H1 (cell line): Measurements from ENCODE around the gene HDAC10. TPM values are rescaled to one million over a fixed set of nuclear protein-coding genes. Genes with fewer than 3 reads are reported as not detected.
A peak's percentile ranks its signal among the peaks of the same experiment; 100 is the strongest.

Experiments
- CTCF ChIA-PET: fragments of 300-600 bp; sonication (Branson Sonifier 250); formaldehyde crosslinking; loops from one replicate; lab custom pipeline; 2021; ENCODE audit not compliant: partially characterized antibody; lab: Charles Lee
- POLR2A ChIA-PET: fragments of 300-600 bp; sonication (Branson Sonifier 250); formaldehyde crosslinking; loops from one replicate; lab custom pipeline; 2021; ENCODE audit warnings: inconsistent platforms; ENCODE audit not compliant: partially characterized antibody; lab: Charles Lee
- DNase-seq, 2 experiments: peaks; one replicate each; pipeline versions ENCODE4 v3.0.0 to v3.0.0-alpha.2; 2010 to 2022; ENCODE audit warnings: low spot score in 2 of 2, low read depth in 1 of 2, mixed read lengths in 1 of 2
- FAIRE-seq: peaks from 2 replicates; lab custom pipeline; 2011; peaks lifted over from hg19 to GRCh38; lab: Jason Lieb, UNC
- H2AFZ ChIP-seq: 2 replicates; pipeline ENCODE4 v1.8.1; 2012; ENCODE audit warnings: low read length, inconsistent platforms
- H2AK5ac ChIP-seq: 2 replicates; pipeline ENCODE4 v1.6.1; 2013; ENCODE audit warnings: low read depth, low read length
- H2BK120ac ChIP-seq: replicated peaks from 2 replicates; pipeline ENCODE3; 2013; ENCODE audit warnings: low read depth, low read length, inconsistent platforms
- H2BK12ac ChIP-seq: 2 replicates; pipeline ENCODE4 v1.6.1; 2013; ENCODE audit warnings: low read depth, low read length
- H2BK15ac ChIP-seq: 2 replicates; pipeline ENCODE4 v1.6.1; 2013; ENCODE audit warnings: low read length
- H2BK20ac ChIP-seq: 2 replicates; pipeline ENCODE4 v1.6.1; 2013; ENCODE audit warnings: low read length
- H2BK5ac ChIP-seq: 2 replicates; pipeline ENCODE4 v1.6.1; 2013; ENCODE audit warnings: low read depth, low read length
- H3K14ac ChIP-seq: 2 replicates; pipeline ENCODE4 v1.6.1; 2013; ENCODE audit warnings: inconsistent platforms; ENCODE audit not compliant: insufficient read length
- H3K18ac ChIP-seq: 2 replicates; pipeline ENCODE4 v1.6.1; 2013; ENCODE audit warnings: low read length; ENCODE audit errors: extremely low read depth
- H3K23ac ChIP-seq: 2 replicates; pipeline ENCODE4 v1.6.1; 2013; ENCODE audit warnings: inconsistent platforms; ENCODE audit not compliant: insufficient read length
- H3K23me2 ChIP-seq: 2 replicates; pipeline ENCODE4 v1.6.1; 2013; ENCODE audit warnings: low read depth, low read length
- H3K27ac ChIP-seq: 2 replicates; pipeline ENCODE4 v1.6.1; 2011; ENCODE audit warnings: low read depth, low read length, inconsistent platforms
- H3K27me3 ChIP-seq, 4 experiments: replicated peaks in 1 of 4; 1 replicate in 1 of 4; 2 replicates in 3 of 4; pipeline versions ENCODE4 v1.6.1 to v1.8.1; 2011 to 2013; ENCODE audit warnings: low read length in 3 of 4, mild to moderate bottlenecking in 3 of 4, inconsistent platforms in 2 of 4, mixed read lengths in 2 of 4, moderate library complexity in 1 of 4; ENCODE audit not compliant: control insufficient read depth in 3 of 4, insufficient read depth in 3 of 4; ENCODE audit errors: extremely low read depth in 1 of 4
- H3K36me3 ChIP-seq, 4 experiments: 2 replicates each; pipeline versions ENCODE4 v1.6.1 to v1.8.1; 2011 to 2013; ENCODE audit warnings: mild to moderate bottlenecking in 4 of 4, low read length in 3 of 4, moderate library complexity in 2 of 4, control low read depth in 1 of 4, inconsistent platforms in 1 of 4; ENCODE audit not compliant: insufficient read depth in 4 of 4, control insufficient read depth in 2 of 4
- H3K4ac ChIP-seq: replicated peaks from 2 replicates; pipeline ENCODE3; 2013; ENCODE audit warnings: low read length, low read depth, mixed read lengths, inconsistent platforms; ENCODE audit not compliant: insufficient read length
- H3K4me1 ChIP-seq, 4 experiments: replicated peaks in 1 of 4; 1 replicate in 1 of 4; 2 replicates in 3 of 4; pipeline versions ENCODE4 v1.6.1 to v1.8.1; 2011 to 2013; ENCODE audit warnings: low read length in 3 of 4, inconsistent platforms in 2 of 4, mixed read lengths in 1 of 4; ENCODE audit not compliant: insufficient read depth in 4 of 4, control insufficient read depth in 3 of 4
- H3K4me2 ChIP-seq, 2 experiments: 2 replicates each; pipeline versions ENCODE4 v1.6.1 to v1.8.1; 2011 to 2013; ENCODE audit warnings: low read depth in 2 of 2, low read length in 2 of 2, control low read depth in 1 of 2, inconsistent platforms in 1 of 2, mild to moderate bottlenecking in 1 of 2; ENCODE audit not compliant: insufficient read depth in 1 of 2
- H3K4me3 ChIP-seq, 4 experiments: fragments of 200-600, 300-600 bp in 1 of 4; sonication (generic), shearing (Covaris generic), sonication (Bioruptor Twin) in 1 of 4; 2 replicates each; pipeline versions ENCODE4 v1.5.1 to v1.8.1; 2011 to 2016; ENCODE audit warnings: low read length in 4 of 4, low read depth in 3 of 4, control low read depth in 2 of 4, inconsistent platforms in 2 of 4, mild to moderate bottlenecking in 2 of 4, mixed read lengths in 1 of 4, moderate library complexity in 1 of 4; ENCODE audit not compliant: insufficient read depth in 2 of 4; ENCODE audit errors: extremely low read depth in 1 of 4
- H3K56ac ChIP-seq: replicated peaks from 2 replicates; pipeline ENCODE3; 2013; ENCODE audit warnings: low read depth, mild to moderate bottlenecking, mixed read lengths, low read length, inconsistent platforms; ENCODE audit not compliant: insufficient read length
- H3K79me1 ChIP-seq: 2 replicates; pipeline ENCODE4 v1.6.1; 2013; ENCODE audit warnings: low read depth, low read length, control low read depth
- H3K79me2 ChIP-seq, 2 experiments: 2 replicates each; pipeline versions ENCODE4 v1.6.1 to v1.8.1; 2012 to 2013; ENCODE audit warnings: low read length in 2 of 2, mild to moderate bottlenecking in 2 of 2, inconsistent platforms in 1 of 2; ENCODE audit not compliant: insufficient read depth in 2 of 2, control insufficient read depth in 1 of 2
- H3K9ac ChIP-seq, 4 experiments: replicated peaks in 1 of 4; 1 replicate in 1 of 4; 2 replicates in 3 of 4; pipeline versions ENCODE4 v1.6.1 to v1.8.1; 2011 to 2013; ENCODE audit warnings: low read depth in 3 of 4, low read length in 3 of 4, control low read depth in 2 of 4, mild to moderate bottlenecking in 2 of 4, moderate library complexity in 2 of 4, inconsistent platforms in 1 of 4; ENCODE audit errors: extremely low read depth in 1 of 4
- H3K9me3 ChIP-seq, 2 experiments: 2 replicates each; pipeline versions ENCODE4 v1.6.1 to v1.8.1; 2012 to 2013; ENCODE audit warnings: mild to moderate bottlenecking in 2 of 2, moderate library complexity in 2 of 2, control low read depth in 1 of 2, inconsistent platforms in 1 of 2, low read depth in 1 of 2, low read length in 1 of 2, mixed read lengths in 1 of 2; ENCODE audit not compliant: insufficient read depth in 2 of 2
- H4K20me1 ChIP-seq, 2 experiments: replicated peaks in 1 of 2; 2 replicates each; pipeline versions ENCODE3 to v1.8.1; 2011 to 2013; ENCODE audit warnings: inconsistent platforms in 2 of 2, low read length in 2 of 2, mild to moderate bottlenecking in 1 of 2; ENCODE audit not compliant: insufficient read depth in 2 of 2, control insufficient read depth in 1 of 2
- H4K5ac ChIP-seq: 2 replicates; pipeline ENCODE4 v1.6.1; 2013; ENCODE audit warnings: low read length, low read depth, mixed read lengths, inconsistent platforms; ENCODE audit not compliant: insufficient read length
- H4K8ac ChIP-seq: 2 replicates; pipeline ENCODE4 v1.8.0; 2013; ENCODE audit warnings: mild to moderate bottlenecking, moderate library complexity, low read length, inconsistent platforms; ENCODE audit not compliant: insufficient read depth; ENCODE audit errors: extremely low read depth
- H4K91ac ChIP-seq: replicated peaks from 2 replicates; pipeline ENCODE3; 2013; ENCODE audit warnings: low read length, mixed read lengths, inconsistent platforms; ENCODE audit not compliant: insufficient read length
- BRCA1 ChIP-seq: IDR thresholded peaks from 2 replicates; pipeline ENCODE4 v1.6.1; 2012; ENCODE audit warnings: low read depth, low read length, improper control_type of control experiment
- CTCF ChIP-seq, 3 experiments: IDR thresholded peaks; 1 replicate in 2 of 3; 2 replicates in 1 of 3; pipeline versions ENCODE4 v1.5.1 to v1.6.1; 2011; ENCODE audit warnings: low read length in 3 of 3, mild to moderate bottlenecking in 3 of 3, inconsistent platforms in 2 of 3, low read depth in 1 of 3, moderate library complexity in 1 of 3; ENCODE audit not compliant: insufficient read depth in 1 of 3; ENCODE audit errors: control extremely low read depth in 1 of 3
- HDAC6 ChIP-seq: IDR thresholded peaks from one replicate; pipeline ENCODE4 v1.7.1; 2012; ENCODE audit warnings: low read depth, mild to moderate bottlenecking, inconsistent platforms, low read length, moderate library complexity
- JUN ChIP-seq: IDR thresholded peaks from 2 replicates; pipeline ENCODE4 v1.6.1; 2011; ENCODE audit warnings: low read depth, mild to moderate bottlenecking, improper control_type of control experiment, low read length
- KDM4A ChIP-seq: IDR thresholded peaks from one replicate; pipeline ENCODE4 v1.7.1; 2012; ENCODE audit warnings: low read depth, mild to moderate bottlenecking, moderate library complexity, low read length, inconsistent platforms; ENCODE audit not compliant: severe bottlenecking
- POU5F1 ChIP-seq: IDR thresholded peaks from 2 replicates; pipeline ENCODE4 v1.6.1; 2011; ENCODE audit warnings: low read depth, mild to moderate bottlenecking, low read length, moderate library complexity
- RAD21 ChIP-seq, 2 experiments: IDR thresholded peaks in 1 of 2; conservative IDR thresholded peaks in 1 of 2; 2 replicates each; pipeline ENCODE4 v1.6.1; 2011; ENCODE audit warnings: low read depth in 2 of 2, low read length in 2 of 2, improper control_type of control experiment in 1 of 2, inconsistent platforms in 1 of 2, mild to moderate bottlenecking in 1 of 2, moderate library complexity in 1 of 2
- RNF2 ChIP-seq: fragments of 200-900, 300-1000 bp; sonication (generic); IDR thresholded peaks from 2 replicates; pipeline ENCODE4 v1.7.1; 2016; ENCODE audit warnings: borderline replicate concordance, low read depth, mild to moderate bottlenecking, antibody characterized with exemption, low read length; ENCODE audit not compliant: poor library complexity, severe bottlenecking; ENCODE audit errors: missing control alignments
- SIRT6 ChIP-seq: IDR thresholded peaks from one replicate; pipeline ENCODE4 v1.7.1; 2012; ENCODE audit warnings: low read length, inconsistent platforms
- TAF7 ChIP-seq: optimal IDR thresholded peaks from 2 replicates; pipeline ENCODE3; 2011; ENCODE audit warnings: low read depth, mild to moderate bottlenecking, inconsistent platforms, low read length, moderate library complexity, borderline replicate concordance
- WGBS, 2 experiments: shearing (Covaris generic) in 1 of 2; methylation state at CpG; one replicate each; pipeline versions ENCODE4 v1.1.6 to v1.1.7; 2013 to 2015; ENCODE audit warnings: low lambda C conversion rate in 2 of 2, mixed read lengths in 2 of 2, inconsistent platforms in 1 of 2, low coverage in 1 of 2, missing lambda C conversion rate in 1 of 2; ENCODE audit not compliant: insufficient replicate concordance in 2 of 2, insufficient coverage in 1 of 2, insufficient read length in 1 of 2; ENCODE audit errors: extremely low coverage in 1 of 2, missing lambda C conversion rate in 1 of 2; 5-methylcytosine and 5-hydroxymethylcytosine counted together
- polyA plus RNA-seq, 7 experiments: library from polyadenylated mRNA; depleted of rRNA in 3 of 7; stranded (reverse) in 5 of 7; unstranded in 2 of 7; fragments of >200 nt in 5 of 7; fragments of 200-250 nt in 2 of 7; gene quantifications; 1 replicate in 5 of 7; 2 replicates in 1 of 7; 4 replicates in 1 of 7; pipeline versions ENCODE4 v1.2.1 to v1.2.3, GENCODE V29; 2011 to 2013; ENCODE audit warnings: missing spikeins in 2 of 7, mixed read lengths in 2 of 7
- total RNA-seq: library from RNA; stranded (reverse); fragmentation: NEBNext Ultra II Directional; extraction: Animal tissue kit (Norgen Biotek cat#: 25700); gene quantifications from 2 replicates; pipeline ENCODE4 v1.2.1, GENCODE V29; 2021

The HDAC10 gene
- total and polyA plus RNA-seq, 2 of the 8 experiments (the other 6 are each of a cell fraction or from before 2014, with no cell fraction given), result 11.2 to 26.4 TPM

GRCh38 chr22:50281957-50282356 is 30.9 kb upstream of the HDAC10 start:
- 95% methylated on average over 14 of the region's 25 CpGs; no CpG with 5 or more reads in 1 of the 2 experiments for WGBS, 2 experiments
- no peak overlapping the region for H4K5ac ChIP-seq
- no peaks in the 10 kb centered on the region for H3K23me2 ChIP-seq
- no peak overlapping the region for H2BK5ac ChIP-seq
- no peak overlapping the region for H3K56ac ChIP-seq
- H2AK5ac ChIP-seq, result no peak overlapping the region
- H2BK20ac ChIP-seq, result no peak overlapping the region
- no peak overlapping the region for H2AFZ ChIP-seq
- H3K9me3 ChIP-seq, result peaks cover 0 to 6% of the 10 kb centered on the region in 2 experiments; a peak in 1 of 4 replicates
- no peak overlapping the region for H3K4me3 ChIP-seq
- H4K20me1 ChIP-seq, result peaks cover 0 to 10% of the 10 kb centered on the region in 2 experiments
- H2BK15ac ChIP-seq, result no peak overlapping the region
- no peak overlapping the region for H2BK120ac ChIP-seq
- H4K91ac ChIP-seq, result no peak overlapping the region
- no peak overlapping the region; the same call in 1 of the 2 replicates for H4K8ac ChIP-seq
- H3K4me1 ChIP-seq, result peaks cover 0 to 2% (median 0%) of the 10 kb centered on the region in 4 experiments; a peak in 2 of 7 replicates
- H3K23ac ChIP-seq, result no peak overlapping the region
- no peak overlapping the region for H3K4me2 ChIP-seq
- H3K79me2 ChIP-seq, result no peaks in the 10 kb centered on the region
- no peak overlapping the region for H3K18ac ChIP-seq
- POLR2A ChIA-PET, result interaction anchor here (1.0 to 1.2 kb wide), 3 partner anchors 9 to 161 kb away, joined by 3 to 6 read pairs (median 4); no protein-coding TSS in a partner anchor
- H3K79me1 ChIP-seq, result no peaks in the 10 kb centered on the region
- 0 out of 2 replicates have a peak overlapping the region, but pooled peaks have one; percentile 24 for H3K27ac ChIP-seq
- no peak overlapping the region for H2BK12ac ChIP-seq
- DNase-seq, result no peak
- no peak overlapping the region for H3K4ac ChIP-seq
- no peak overlapping the region for H3K14ac ChIP-seq
- CTCF ChIA-PET, result interaction anchor here (1.2 to 3.5 kb wide), 4 partner anchors 9 to 59 kb away, joined by 3 to 11 read pairs (median 5); no protein-coding TSS in a partner anchor
- H3K9ac ChIP-seq, result no peak overlapping the region
- no peaks in the 10 kb centered on the region for H3K27me3 ChIP-seq
- peaks cover 26 to 87% (median 41%) of the 10 kb centered on the region in 4 experiments for H3K36me3 ChIP-seq
- no peak for FAIRE-seq
- no peak for TF ChIP-seq BRCA1
- no peak for TF ChIP-seq CTCF (IDR thresholded peaks at IDR 0.05; ENCODE audit: control extremely low read depth in 1 of 3, insufficient read depth in 1 of 3, low read depth in 1 of 3, low read length in 3 of 3)
- no peak for TF ChIP-seq TAF7
- TF ChIP-seq SIRT6, result no peak
- TF ChIP-seq KDM4A, result no peak
- TF ChIP-seq RAD21 (IDR thresholded peaks at IDR 0.05 in 1 of 2, conservative IDR thresholded peaks at IDR 0.05 in 1 of 2; ENCODE audit: low read depth in 2 of 2, low read length in 2 of 2), result no peak
- TF ChIP-seq RNF2, result no peak
- no peak for TF ChIP-seq JUN
- TF ChIP-seq HDAC6, result no peak
- TF ChIP-seq POU5F1, result no peak
